H4 (cell line): Measurements from ENCODE around the gene TYW1B. TPM values are rescaled to one million over a fixed set of nuclear protein-coding genes. Genes with fewer than 3 reads are reported as not detected.
"Not testable (repeated sequence)": the region's sequence is repeated elsewhere in the genome, so short reads cannot be mapped to it uniquely, and the experiment has no call there.

Source experiments
- DNase-seq: peaks from one replicate; pipeline ENCODE4 v3.0.0-alpha.2; 2015; ENCODE audit warnings: low spot score
- total RNA-seq: library from RNA; depleted of rRNA; stranded (reverse); fragments of >200 nt; shearing (Covaris generic); gene quantifications from 2 replicates; pipeline ENCODE4 v1.2.3, GENCODE V29; 2014; rRNA removed

The TYW1B gene, protein sequence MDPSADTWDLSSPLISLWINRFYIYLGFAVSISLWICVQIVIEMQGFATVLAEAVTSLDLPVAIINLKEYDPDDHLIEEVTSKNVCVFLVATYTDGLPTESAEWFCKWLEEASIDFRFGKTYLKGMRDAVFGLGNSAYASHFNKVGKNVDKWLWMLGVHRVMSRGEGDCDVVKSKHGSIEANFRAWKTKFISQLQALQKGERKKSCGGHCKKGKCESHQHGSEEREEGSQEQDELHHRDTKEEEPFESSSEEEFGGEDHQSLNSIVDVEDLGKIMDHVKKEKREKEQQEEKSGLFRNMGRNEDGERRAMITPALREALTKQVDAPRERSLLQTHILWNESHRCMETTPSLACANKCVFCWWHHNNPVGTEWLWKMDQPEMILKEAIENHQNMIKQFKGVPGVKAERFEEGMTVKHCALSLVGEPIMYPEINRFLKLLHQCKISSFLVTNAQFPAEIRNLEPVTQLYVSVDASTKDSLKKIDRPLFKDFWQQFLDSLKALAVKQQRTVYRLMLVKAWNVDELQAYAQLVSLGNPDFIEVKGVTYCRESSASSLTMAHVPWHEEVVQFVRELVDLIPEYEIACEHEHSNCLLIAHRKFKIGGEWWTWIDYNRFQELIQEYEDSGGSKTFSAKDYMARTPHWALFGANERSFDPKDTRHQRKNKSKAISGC
- total RNA-seq = 0.23 and 0.66 TPM in 2 replicates

DNA sequence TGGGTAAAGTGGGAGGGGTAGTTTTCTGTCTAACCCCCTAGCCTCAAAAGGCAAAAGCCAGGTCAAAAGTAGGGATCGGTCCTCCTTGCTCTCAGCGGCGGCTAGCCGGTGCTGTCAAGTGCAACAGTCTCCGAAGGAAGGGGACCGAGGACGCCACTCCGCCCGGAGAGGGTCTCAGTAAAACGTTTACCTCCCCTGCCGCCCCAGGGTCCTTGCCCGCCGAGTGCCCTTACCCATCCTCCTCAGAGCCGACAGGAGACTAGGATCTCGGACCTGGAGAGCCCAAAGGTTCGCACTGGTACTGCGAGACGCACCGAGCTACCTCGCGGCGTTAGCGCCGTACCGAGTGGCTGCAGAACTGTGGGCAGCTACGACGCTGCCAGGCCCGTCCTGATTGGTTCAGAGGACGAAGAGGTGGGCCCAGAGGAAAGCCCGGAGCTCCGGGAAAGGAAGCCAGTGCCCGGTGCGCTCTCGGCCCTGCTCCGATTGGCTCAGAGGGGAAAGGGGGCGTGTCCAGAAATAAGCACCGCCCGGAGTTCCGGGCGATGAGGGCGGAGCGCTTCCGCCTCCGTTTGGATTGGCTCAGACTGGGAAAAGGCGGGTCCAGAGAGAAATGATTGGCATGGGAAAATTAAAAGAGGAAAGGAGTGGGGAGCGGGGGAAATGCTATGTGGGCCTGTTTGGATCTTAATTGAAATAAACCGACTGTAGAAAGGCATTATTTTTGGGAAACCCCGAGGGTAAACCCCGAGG, at the start of gene TYW1B:
Gene TYW1B (minus strand): TSS at position 362 of the 753 bp plus-strand sequence. CDS start 125 bp downstream, at position 237.
- peak; percentile 98 for DNase-seq

DNA sequence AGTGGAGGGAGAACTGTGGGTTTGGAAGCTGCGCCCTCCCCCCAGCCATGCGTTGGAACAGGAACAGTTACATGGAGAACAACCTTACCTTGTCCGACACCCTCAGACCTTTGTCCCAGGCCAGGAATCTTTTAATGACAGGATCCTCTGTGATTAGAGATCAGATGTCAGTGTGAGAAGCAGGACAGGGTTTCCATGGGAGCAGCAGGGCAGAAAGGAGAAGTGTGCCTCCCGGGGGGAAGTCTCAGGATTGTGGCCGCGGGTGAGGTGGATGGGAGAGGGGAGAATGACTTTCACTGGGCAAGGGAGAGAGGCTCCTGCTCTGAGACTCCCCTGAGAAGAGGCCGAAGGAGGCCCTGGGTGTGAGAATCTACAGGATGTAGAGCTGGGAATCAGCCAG, 39.6 kb upstream of the TYW1B start:
- not testable (repeated sequence) for DNase-seq

DNA sequence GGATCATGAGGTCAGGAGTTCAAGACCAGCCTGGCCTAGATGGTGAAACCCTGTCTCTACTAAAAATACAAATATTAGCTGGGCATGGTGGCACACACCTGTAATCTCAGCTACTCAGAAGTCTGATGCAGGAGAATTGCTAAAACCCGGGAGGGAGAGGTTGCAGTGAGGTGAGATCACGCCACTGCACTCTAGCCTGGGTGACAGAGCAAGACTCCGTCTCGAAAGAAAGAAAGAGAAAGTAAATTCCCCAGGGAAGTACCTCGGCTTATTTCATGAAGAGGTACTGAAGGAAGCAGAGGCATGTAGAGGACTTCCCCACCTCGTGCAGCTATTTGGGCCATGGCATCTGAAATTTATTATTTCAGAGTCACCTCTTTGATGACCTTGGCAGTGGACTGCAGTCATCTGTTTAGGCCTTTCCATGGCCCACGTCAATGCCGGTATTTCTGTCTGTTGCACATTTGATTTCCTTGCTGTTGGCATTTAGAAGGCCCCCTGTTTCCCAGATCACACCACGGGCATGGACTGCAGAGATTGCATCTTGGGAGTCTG, 30.9 kb upstream of the TYW1B start:
- not testable (repeated sequence) for DNase-seq

DNA sequence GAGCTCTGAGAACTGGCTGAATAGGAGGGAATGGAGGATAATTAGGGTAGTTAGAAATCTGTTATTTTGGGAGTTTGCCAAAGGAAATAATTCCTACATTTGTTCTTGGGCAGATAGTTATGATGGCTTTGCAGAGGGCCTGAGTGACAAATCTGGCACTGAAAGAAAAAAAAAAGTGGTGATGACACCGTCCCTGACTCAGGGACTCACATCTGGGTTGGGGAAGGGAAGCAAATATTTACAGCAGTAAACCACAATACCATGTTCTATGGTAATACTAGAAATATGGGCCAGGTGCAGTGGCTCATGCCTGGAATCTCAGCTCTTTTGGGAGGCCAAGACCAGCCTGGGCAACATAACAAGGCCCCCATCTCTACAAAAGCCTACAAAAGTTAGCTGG, 29.9 kb upstream of the TYW1B start:
- peak; percentile 14 for DNase-seq

DNA sequence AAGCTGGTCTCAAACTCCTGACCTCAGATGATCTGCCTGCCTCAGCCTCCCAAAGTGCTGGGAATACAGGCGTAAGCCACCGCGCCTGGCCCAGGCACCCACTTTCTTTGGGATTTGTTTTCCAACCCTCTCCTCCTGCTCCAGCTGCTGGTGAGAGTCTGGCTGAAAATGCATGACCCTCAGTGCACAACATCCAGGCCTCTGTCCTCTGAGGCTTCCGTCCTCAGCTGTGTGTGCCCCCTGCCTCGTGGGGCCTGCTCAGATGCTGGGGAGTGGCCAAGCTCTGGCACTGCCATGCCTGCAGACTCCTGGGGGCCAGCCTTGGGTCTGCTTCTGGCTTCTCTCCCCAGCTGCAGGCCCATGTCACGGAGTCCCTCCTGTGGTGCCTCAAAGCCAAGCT, 27.3 kb upstream of the TYW1B start:
- not testable (repeated sequence) for DNase-seq

DNA sequence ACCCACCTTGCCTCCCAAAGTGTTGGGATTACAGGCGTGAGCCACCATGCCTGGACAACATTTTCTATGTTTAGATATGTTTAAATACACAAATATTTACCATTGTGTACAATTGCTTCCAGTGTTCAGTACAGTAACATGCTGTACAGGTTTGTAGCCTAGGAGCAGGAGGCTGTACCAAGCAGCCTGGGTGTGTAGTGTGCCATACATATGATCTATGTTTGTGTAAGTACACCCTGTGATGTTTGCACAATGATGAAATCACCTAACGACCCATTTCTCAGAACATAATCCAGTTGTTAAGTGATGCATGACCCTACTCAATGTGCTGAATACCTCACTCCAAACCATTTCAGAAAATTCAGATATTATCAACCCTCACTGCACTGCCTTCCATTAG, 24.9 kb upstream of the TYW1B start:
- not testable (repeated sequence) for DNase-seq

DNA sequence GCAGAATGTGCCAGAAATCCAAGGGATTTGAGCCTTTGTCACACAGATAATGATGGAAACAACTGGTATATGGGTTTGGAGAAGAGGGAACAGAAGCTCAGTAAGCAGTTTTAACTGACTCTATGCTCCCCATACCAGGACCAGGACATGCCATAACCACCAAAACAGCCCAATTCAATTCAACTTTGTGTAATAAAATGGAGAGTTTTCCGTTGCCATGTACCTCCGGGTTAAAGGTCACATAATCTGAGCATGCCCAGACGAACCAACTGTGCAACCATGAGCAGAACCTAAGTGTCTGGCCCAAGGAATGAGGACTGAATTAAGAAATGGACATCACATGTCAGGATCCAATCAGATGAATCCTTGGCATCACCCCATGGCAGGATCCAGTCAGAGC, 22.7 kb upstream of the TYW1B start:
- not testable (repeated sequence) for DNase-seq

DNA sequence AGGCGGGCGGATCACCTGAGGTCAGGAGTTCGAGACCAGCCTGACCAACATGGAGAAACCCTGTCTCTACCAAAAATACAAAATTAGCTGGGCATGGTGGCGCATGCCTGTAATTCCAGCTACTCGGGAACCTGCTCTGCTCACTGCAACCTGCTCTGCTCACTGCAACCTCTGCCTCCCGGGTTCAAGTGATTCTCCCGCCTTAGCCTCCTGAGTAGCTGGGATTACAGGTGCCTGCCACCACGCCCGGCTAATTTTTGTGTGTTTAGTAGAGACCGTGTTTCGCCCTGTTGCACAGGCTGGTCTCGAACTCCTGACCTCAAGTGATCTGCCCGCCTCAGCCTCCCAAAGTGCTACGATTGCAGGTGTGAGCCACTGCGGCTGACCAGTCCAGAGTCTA, 16.1 kb upstream of the TYW1B start:
- not testable (repeated sequence) for DNase-seq

DNA sequence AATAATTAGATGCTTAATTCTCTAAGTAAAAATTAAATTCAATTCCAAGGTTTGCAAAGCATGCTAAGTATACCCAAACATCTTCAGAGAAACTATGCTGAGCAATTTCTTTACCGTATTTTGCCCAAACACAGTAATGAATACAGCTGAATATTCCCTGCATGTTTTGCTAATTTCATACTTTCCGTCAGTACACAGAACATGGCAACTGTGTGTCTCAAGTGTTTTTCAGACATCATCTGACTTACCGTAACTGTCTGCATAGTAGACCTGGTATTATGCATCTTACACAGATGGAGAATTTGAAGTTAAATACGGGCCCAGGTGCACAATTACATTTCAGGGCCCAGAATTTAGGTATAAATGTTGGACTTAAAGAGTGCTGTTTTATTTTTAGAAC, 15.2 kb upstream of the TYW1B start:
- not testable (repeated sequence) for DNase-seq

DNA sequence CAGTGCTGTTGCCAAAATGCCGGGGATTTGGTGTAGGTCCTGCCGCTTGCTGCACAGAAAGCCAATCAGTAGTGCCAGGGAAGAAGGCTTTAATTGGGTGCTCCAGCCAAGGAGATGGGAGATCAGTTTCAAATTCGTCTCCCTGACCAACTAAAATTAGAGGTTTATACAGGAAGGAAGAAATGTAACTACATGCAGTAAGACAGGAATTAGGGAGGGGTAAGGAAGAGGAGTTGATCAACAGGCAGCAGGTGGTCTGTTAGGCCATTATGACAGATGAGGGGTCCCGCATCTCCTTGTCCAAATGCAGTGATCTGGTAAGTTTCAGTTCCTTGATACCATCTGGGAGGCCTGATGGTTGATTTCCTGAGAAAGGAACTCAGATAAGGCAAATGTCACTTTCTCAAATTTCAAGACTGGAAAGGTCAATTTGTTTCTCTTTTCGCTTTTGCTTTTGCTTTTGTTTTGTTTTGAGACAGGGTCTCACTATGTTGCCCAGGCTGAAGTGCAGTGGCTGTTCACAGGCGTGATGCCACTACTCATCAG, 13.0 kb upstream of the TYW1B start:
- DNase-seq = not testable (repeated sequence)

DNA sequence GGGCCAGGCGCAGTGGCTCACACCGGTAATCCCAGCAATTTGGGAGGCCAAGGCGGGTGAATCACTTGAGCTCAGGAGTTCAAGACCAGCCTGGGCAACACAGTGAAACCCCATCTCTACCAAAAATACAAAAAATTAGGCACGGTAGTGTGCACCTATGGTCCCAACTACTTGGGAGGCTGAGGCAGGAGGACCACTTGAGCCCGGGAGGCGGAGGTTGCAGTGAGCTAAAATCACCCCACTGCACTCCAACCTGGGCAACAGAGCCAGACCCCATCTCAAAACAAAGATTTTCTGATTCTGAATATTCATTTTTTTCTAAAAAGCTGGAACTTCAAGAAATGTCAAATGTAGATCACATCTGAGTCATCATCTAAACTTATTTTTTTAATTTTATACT, 10.3 kb upstream of the TYW1B start:
- DNase-seq = not testable (repeated sequence)

DNA sequence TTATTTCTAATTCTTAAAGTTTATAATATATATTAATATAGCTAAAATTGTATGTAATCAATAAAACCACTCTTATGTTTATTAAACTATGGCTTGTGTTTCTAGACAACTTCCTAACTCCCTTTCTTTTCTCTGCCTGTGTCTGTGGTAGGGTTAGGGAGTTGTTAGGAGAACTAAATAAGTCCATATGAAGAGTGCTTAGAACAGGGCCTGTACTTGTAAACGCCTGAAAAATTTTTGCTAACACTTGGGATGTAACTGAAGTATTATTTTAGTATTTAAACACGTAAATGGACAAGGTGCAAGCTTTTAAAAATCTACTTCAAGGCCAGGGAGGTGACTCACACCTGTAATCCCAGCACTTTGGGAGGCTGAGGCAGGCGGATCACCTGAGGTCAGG, 9.3 kb upstream of the TYW1B start:
- DNase-seq = not testable (repeated sequence)

DNA sequence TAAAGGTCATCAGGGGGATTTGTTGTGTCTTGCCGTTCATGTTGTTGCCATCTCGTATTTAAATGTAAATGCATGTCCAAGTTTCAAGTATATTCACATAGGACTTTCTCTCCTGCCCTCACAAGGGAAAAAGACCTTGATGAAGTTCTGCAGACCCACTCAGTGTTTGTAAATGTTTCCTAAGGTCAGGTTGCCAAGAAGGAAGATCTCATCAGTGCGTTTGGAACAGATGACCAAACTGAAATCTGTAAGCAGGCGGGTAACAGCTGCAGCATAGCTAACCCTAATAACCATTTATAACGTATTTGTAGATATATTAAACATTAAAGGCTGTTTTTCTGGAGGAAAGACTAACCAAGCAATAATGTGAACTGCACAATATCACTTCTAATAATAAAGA, 2.6 kb upstream of the TYW1B start:
- DNase-seq = not testable (repeated sequence)

DNA sequence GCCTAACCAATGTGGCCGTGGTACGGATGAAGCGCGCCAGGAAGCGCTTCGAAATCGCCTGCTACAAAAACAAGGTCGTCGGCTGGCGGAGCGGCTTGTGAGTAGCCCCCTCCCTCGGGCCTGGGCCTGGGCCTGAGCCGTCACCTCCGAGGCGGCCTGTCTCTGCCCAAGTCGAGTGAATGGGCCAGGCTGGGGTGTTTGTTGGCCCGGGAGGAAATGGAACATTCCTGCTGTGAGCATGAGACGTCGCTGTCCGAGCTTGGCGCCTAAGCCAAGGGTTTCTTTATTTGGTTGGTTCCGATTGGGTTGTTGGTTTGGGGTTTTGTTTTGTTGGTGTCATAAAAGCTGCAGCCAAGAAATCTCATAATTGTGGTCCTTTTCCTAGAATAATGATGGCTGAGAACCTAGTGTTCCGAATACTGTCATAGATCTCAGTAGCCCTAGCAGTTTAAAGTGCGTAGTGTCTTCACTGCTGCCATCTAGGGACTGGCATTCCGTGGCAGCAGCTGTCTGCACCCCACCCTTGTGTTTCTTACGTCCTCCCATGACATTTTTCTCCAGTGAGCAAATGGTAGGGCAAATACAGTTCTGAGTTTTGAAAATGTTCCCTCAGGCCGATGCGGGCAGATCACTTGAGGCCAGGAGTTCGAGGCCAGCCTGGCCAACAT, 1.8 kb upstream of the TYW1B start:
- DNase-seq = peak; percentile 78

DNA sequence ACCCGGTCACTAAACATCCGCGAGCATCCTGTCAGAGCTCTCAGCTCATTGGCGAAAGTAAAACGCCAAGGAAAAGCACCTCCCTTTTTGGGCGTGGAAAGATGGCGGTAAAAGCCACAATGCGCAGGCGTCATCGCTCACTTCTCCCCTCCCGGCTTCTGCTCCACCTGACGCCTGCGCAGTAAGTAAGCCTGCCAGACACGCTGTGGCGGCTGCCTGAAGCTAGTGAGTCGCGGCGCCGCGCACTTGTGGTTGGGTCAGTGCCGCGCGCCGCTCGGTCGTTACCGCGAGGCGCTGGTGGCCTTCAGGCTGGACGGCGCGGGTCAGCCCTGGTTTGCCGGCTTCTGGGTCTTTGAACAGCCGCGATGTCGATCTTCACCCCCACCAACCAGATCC, 1.3 kb upstream of the TYW1B start:
- DNase-seq = peak; percentile 99

DNA sequence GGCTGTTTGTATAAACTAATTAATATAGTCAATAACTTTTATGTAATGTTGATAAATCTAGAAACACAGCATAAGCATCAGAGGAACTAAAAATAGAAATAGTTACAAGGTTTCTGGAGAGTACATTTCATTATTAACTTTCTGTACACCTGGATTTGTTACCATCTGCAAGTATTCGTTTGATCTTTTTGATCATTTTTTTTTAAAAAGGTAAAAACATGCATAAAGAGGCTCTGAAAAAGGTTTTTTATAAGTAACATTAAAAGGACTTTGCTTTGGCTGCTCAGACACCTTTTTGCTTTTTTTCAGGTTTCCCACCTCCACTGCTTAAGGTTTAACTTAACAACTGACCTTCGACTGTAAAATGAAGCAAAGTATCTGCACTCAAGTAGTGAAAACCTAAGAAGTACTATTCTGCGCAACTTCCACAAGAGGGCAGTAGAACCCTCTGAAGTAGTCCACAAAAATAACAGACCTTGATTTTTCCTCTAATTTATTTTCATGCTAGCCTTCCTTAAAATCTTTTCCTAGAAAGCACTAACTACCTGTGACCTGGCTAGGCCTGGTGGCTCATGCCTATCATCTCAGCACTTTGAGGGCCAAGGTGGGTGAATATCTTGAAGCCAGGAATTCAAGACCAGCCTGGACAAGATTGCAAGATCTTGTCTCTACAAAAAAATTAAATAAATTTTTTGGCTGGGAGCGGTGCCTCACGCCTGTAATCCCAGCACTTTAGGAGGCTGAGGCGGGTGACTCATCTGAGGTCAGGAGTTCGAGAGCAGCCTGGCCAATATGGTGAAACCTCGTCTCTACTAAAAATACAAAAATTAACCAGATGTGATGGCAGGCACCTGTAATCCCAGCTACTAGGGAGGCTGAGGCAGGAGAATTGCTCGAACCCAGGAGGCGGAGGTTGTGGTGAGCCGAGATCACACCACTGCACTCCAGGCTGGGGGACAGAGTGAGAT, 4.0 kb downstream of the TYW1B start:
- DNase-seq = not testable (repeated sequence)

DNA sequence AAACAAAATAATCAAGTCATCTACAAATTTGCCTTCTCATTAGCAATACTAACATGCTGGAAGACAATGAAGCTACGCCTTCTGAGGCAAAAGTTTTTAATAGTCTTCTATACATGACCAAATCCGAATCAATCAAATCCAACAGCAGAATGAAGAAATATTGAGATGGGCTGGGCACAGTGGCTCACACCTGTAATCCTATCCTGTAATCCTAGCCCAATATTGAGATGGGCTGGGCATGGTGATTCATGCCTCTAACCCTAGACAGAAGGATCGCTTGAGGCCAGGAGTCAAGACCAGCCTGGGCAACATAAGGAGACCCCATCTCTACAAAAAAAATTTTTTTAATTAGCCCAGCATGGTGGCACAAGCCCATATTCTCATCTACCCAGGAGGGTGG, 5.5 kb downstream of the TYW1B start:
- DNase-seq = not testable (repeated sequence)

DNA sequence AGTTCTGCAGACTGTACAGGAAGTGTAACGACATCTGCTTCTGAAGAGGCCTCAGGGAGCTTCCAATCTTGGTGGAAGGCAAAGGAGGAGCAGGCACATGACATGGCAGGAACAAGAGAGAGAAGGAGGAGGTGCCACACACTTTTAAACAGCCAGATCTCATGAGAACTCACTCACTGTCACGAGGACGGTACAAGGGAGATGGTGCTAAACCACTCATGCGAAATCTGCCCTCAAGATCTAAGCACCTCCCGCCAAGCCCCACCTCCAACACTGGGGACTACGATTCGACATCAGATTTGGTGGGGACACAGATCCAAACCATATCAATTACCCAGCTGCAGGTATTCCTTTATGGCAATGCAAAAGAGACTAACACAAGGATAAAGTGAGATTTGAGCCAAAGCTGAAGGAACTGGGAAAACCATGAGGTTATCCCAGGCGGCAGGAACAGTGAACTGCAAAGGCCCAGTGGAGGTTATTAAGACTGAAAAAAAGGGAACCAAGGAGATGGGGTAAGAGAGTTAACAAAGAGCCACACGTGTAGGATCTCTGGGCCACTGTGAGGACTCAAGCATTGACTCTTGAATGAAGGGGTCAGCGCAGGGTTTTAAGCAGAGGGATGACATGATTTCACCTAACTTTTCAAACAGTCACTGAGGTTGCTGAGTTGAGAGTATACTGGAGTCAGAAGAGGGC, 9.2 kb downstream of the TYW1B start:
- DNase-seq = not testable (repeated sequence)

DNA sequence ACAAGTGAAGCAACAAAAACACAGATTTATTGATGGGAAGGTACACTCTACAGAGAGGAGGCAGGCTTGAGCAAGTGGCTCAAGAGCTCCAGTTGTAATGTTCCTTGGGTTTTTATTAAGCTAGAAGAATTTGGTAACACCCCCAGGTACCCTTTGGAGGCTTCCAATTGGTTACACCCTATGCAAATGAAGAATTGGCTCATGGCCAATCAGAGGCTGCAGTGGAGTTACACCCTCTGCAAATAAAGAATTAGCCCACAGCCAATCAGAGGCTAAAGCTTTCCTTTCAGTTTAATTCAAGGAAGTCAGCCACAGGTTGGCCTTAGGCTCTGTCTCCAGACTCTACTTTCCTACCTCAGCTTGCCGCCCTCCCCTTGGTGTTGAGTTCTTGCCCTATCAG, 10.3 kb downstream of the TYW1B start:
- DNase-seq = peak; percentile 19
